ENCODE data around the gene DNAJC6.

DNAJC6 gene

DNA sequence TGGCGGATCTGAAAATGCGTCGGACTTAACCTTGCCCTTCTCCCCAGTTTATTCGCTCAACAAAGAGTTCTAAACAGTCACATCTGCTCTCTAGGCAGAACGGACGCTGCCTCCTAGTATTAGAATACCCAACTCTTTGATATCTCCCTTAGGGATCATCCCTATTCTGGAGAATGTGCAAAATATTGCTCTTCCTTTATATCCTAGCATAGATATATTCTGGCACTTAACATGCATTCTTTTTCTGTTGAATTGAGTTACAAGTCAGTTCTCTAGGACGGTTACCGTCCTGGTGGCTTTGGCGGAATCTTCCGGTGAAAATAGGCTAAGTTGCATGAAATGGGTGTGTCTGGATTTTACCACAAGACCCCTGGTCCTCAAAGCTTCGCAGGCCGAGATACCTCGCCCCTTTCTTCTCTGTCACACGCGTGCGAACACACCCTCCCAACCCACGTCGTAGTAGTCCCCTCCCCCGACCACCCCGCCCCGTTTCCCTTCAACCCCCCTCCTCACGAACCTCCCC is 501 bp upstream of the DNAJC6 start:
- Histone ChIP-seq H3K9ac (ENCODE audit: low read length) (no peak overlapping the region), H3K4me1 (ENCODE audit: control insufficient read depth, insufficient read depth, low read length) (no peaks in the 10 kb centered on the region), H3K9me3 (ENCODE audit: control insufficient read depth, low read length) (no peaks in the 10 kb centered on the region), H3K36me3 (ENCODE audit: control insufficient read depth, insufficient read depth, low read length) (no peaks in the 10 kb centered on the region), H3K4me3 (ENCODE audit: low read length) (no peak overlapping the region), H3K27me3 (ENCODE audit: control insufficient read depth, insufficient read depth, low read length) (no peaks in the 10 kb centered on the region)

DNA sequence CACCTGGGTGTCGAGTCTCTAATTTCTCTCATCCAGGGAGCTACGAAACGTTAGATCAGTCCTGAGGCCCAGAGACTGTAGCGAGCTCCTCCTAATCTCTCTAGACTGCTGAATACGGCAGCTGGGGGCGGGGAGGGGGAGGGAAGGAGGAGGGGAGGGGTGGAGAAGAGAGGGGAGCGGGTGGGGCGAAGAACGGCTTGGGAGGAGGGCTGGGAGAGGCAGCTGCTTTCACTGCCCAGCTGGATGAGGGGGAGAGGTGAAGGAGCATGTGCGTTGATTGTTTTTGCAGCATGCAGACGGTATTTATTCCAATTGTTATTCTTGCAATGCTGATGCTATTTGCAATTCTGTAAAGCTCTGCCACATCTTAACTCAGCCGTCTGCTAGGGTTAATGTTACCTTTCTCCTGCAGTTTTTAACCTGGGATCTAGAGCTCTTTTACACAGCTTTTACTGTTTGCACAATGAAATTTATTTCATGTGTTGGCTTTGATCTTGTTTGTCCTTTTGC is 790 bp downstream of the DNAJC6 start:
- Histone ChIP-seq H3K4me3 (ENCODE audit: low read length) (no peak overlapping the region), H3K9me3 (ENCODE audit: control insufficient read depth, low read length) (no peaks in the 10 kb centered on the region), H3K36me3 (ENCODE audit: control insufficient read depth, insufficient read depth, low read length) (no peaks in the 10 kb centered on the region), H3K9ac (ENCODE audit: low read length) (peak overlapping the region; percentile 15), H3K27me3 (ENCODE audit: control insufficient read depth, insufficient read depth, low read length) (no peaks in the 10 kb centered on the region), H3K4me1 (ENCODE audit: control insufficient read depth, insufficient read depth, low read length) (no peaks in the 10 kb centered on the region)

DNA sequence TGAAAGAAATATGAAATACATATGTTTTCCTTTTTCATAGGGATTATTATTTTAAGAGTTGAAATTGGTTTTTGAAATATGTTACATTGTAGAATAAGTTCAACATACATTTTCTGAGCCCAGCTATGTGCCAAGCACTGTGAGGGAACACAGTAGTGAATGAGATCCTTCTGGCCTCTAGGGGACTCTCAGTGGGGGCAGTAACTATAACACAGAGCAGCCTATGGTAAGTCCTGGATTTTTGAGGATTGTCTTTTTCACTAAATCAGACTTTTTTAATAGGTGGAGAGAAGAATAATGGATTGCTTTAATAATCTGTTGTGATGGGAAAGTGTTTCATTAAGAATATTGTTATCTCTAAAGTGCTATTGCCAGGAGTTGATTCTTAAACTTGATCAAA is 2.4 kb downstream of the DNAJC6 start:
- no peak overlapping the region for H3K4me3 ChIP-seq (ENCODE audit: low read length)
- no peaks in the 10 kb centered on the region for H3K27me3 ChIP-seq (ENCODE audit: control insufficient read depth, insufficient read depth, low read length)
- no peaks in the 10 kb centered on the region for H3K9me3 ChIP-seq (ENCODE audit: control insufficient read depth, low read length)
- no peaks in the 10 kb centered on the region for H3K36me3 ChIP-seq (ENCODE audit: control insufficient read depth, insufficient read depth, low read length)
- H3K4me1 ChIP-seq (ENCODE audit: control insufficient read depth, insufficient read depth, low read length), result no peaks in the 10 kb centered on the region
- no peak overlapping the region for H3K9ac ChIP-seq (ENCODE audit: low read length)

DNA sequence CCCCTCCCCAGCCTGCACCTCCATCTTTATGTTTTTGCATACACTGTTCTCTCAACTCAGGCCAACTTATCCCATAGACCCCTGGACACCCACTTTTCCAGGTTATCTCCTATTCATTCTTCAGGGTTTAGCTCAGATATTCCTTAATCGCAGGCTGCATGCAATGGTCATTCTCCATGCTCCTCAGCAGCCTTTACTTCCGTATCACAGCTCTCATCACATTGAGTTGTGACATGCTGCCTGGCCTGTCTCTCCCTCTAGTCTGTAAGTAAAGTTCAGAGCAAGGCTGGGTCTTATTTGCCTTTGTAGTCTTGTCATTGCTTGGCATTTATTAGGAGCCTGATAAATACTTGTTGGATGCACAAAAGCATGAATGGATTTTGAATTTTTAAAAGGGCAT is 6.9 kb downstream of the DNAJC6 start:
- H3K27me3 ChIP-seq (ENCODE audit: control insufficient read depth, insufficient read depth, low read length), result no peaks in the 10 kb centered on the region
- H3K9me3 ChIP-seq (ENCODE audit: control insufficient read depth, low read length), result no peaks in the 10 kb centered on the region
- H3K4me1 ChIP-seq (ENCODE audit: control insufficient read depth, insufficient read depth, low read length), result no peaks in the 10 kb centered on the region
- no peak overlapping the region for H3K4me3 ChIP-seq (ENCODE audit: low read length)
- no peaks in the 10 kb centered on the region for H3K36me3 ChIP-seq (ENCODE audit: control insufficient read depth, insufficient read depth, low read length)
- H3K9ac ChIP-seq (ENCODE audit: low read length), result no peak overlapping the region

DNA sequence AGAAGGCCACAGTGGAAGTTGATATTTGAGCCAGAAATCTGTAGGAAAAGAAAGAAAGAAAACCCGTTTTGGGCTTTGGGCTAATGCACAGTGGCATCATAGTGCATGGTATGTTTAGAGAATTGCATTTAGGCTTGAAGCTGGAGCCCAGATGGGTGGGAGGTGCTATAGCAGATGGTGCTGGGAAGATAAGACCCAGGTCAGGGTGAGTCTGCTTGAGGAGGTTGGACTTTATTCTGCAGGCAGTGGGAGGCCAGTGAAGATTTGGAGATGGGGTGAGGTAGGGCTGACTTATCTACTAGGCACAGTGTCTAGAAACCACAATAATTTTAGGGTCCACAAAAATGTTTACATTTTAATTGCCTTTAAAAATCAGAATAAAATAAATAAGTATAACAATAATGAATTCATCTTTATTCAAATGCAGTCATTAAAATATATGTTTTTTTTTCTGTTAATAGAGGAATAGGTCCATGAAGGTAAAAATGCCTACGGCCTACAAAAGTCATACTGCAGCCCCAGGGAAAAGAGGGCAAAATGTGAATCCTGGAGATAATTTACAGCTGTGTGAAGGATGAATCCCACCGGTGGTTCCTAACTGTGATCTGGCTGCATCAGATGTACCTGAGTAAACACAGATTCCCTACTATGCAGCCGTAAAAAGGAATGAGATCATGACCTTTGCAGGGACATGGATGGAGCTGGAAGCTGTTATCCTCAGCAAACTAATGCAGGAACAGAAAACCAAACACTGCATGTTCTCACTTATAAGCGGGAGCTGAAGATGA is 8.7 kb downstream of the DNAJC6 start:
- Histone ChIP-seq H3K9ac (ENCODE audit: low read length) (no peak overlapping the region), H3K4me1 (ENCODE audit: control insufficient read depth, insufficient read depth, low read length) (no peaks in the 10 kb centered on the region), H3K27me3 (ENCODE audit: control insufficient read depth, insufficient read depth, low read length) (no peaks in the 10 kb centered on the region), H3K9me3 (ENCODE audit: control insufficient read depth, low read length) (no peaks in the 10 kb centered on the region), H3K4me3 (ENCODE audit: low read length) (no peak overlapping the region), H3K36me3 (ENCODE audit: control insufficient read depth, insufficient read depth, low read length) (no peaks in the 10 kb centered on the region)

DNA sequence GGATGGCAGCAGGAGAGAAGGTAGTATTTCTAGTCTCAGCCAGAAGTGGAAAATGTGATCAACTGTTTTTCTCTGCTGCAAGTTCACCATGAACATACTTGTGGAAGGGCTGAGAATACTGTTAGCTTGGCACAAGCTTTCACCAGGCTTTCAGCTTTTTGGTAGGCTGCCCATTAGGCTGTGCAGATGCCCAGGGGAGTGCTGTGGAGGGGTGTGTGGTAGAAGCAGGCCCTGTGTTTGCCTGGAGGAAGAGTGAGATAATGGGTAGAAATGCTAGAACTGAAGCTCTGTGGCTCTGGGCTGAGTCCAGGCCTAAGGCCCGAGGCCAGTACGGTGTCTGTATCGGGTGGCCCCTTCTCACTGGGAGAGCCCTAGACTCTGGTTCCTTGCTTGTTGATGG is 9.8 kb downstream of the DNAJC6 start:
- no peaks in the 10 kb centered on the region for H3K4me1 ChIP-seq (ENCODE audit: control insufficient read depth, insufficient read depth, low read length)
- no peak overlapping the region for H3K9ac ChIP-seq (ENCODE audit: low read length)
- H3K27me3 ChIP-seq (ENCODE audit: control insufficient read depth, insufficient read depth, low read length), result no peaks in the 10 kb centered on the region
- H3K36me3 ChIP-seq (ENCODE audit: control insufficient read depth, insufficient read depth, low read length), result no peaks in the 10 kb centered on the region
- H3K4me3 ChIP-seq (ENCODE audit: low read length), result no peak overlapping the region
- H3K9me3 ChIP-seq (ENCODE audit: control insufficient read depth, low read length), result no peaks in the 10 kb centered on the region

DNA sequence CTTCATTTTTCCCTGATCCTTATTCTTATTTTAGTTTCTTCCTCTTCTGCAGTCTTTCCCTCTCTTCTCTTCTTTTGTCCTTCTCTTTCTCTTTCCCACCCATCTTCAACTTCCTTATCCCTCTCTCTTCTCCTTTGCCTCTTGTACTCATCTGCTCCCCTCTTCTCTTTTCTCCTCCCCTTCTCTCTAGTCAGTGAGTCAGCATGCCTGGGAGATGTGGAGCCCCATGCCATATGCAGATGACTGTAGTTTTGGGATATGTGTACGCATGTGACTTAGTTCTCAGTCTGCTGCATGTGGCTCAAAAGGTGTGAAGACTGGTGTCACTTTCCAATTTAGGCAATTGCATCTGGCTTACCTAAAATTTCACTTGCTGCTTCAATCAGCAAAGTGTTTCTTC is 10.4 kb downstream of the DNAJC6 start:
- H3K4me3 ChIP-seq (ENCODE audit: low read length), result no peak overlapping the region
- H3K36me3 ChIP-seq (ENCODE audit: control insufficient read depth, insufficient read depth, low read length), result no peaks in the 10 kb centered on the region
- no peak overlapping the region for H3K9ac ChIP-seq (ENCODE audit: low read length)
- no peaks in the 10 kb centered on the region for H3K9me3 ChIP-seq (ENCODE audit: control insufficient read depth, low read length)
- no peaks in the 10 kb centered on the region for H3K4me1 ChIP-seq (ENCODE audit: control insufficient read depth, insufficient read depth, low read length)
- H3K27me3 ChIP-seq (ENCODE audit: control insufficient read depth, insufficient read depth, low read length), result no peaks in the 10 kb centered on the region

DNA sequence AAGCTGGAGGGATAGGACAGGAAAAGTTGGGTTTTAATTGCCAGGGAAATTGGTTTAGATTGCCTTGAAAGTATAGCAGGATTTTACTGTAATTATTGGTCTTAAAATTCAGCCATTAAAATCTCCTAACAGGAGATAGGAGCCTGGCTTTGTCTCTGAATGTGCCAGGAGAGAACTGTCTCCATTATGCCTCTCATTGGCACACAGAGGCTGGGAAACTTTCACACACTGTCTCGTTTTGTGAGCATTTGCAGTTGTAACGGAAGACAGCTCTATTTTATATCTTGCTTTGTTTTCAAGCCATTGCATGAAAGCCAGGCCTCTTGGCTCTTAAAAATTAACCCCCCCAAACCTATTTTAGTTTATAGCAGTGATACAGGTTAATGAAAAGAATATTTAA is 12.5 kb downstream of the DNAJC6 start:
- H3K36me3 ChIP-seq (ENCODE audit: control insufficient read depth, insufficient read depth, low read length), result no peaks in the 10 kb centered on the region
- H3K4me1 ChIP-seq (ENCODE audit: control insufficient read depth, insufficient read depth, low read length), result no peaks in the 10 kb centered on the region
- no peak overlapping the region for H3K9ac ChIP-seq (ENCODE audit: low read length)
- no peaks in the 10 kb centered on the region for H3K27me3 ChIP-seq (ENCODE audit: control insufficient read depth, insufficient read depth, low read length)
- H3K9me3 ChIP-seq (ENCODE audit: control insufficient read depth, low read length), result no peaks in the 10 kb centered on the region
- H3K4me3 ChIP-seq (ENCODE audit: low read length), result no peak overlapping the region

DNA sequence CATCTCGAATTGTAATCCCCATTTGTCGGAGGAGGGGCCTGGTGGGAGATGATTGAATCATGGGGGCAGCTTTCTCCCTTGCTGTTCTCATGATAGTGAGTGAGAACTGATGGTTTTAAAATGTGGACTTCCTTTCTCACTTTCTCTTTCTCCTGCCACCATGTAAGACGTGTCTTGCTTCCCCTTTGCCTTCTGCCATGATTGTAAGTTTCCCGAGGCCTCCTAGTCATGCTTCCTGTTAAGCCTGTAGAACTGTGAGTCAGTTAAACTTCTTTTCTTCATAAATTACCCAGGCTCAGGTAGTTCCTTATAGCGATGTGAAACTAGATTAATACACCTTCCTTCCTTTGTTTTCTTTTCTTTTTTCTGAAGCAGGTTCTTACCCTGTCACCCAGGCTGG is 13.9 kb downstream of the DNAJC6 start:
- H3K4me3 ChIP-seq (ENCODE audit: low read length), result no peak overlapping the region
- H3K4me1 ChIP-seq (ENCODE audit: control insufficient read depth, insufficient read depth, low read length), result no peaks in the 10 kb centered on the region
- H3K27me3 ChIP-seq (ENCODE audit: control insufficient read depth, insufficient read depth, low read length), result no peaks in the 10 kb centered on the region
- H3K9me3 ChIP-seq (ENCODE audit: control insufficient read depth, low read length), result no peaks in the 10 kb centered on the region
- no peak overlapping the region for H3K9ac ChIP-seq (ENCODE audit: low read length)
- no peaks in the 10 kb centered on the region for H3K36me3 ChIP-seq (ENCODE audit: control insufficient read depth, insufficient read depth, low read length)

DNA sequence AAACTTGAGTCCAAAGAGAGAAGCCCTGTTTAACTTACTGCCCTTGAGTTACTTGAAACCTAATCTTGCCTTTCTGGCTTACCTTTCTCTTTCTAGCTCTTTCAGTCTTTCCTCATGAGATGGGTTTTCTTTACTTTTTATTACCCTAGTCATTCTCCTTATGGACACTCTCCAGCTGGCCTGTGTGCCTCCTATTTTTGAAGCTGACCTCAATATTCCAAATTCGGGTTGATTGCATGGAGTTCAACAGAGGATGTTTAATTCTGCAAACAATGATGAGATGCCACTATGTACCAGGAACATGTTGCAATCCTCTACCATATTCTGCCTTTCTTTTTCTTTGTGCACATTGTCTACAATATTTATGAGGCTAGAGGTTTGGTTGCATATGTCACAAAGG is 20.7 kb downstream of the DNAJC6 start:
- H3K4me1 ChIP-seq (ENCODE audit: control insufficient read depth, insufficient read depth, low read length), result no peaks in the 10 kb centered on the region
- no peaks in the 10 kb centered on the region for H3K27me3 ChIP-seq (ENCODE audit: control insufficient read depth, insufficient read depth, low read length)
- H3K4me3 ChIP-seq (ENCODE audit: low read length), result no peak overlapping the region
- no peaks in the 10 kb centered on the region for H3K36me3 ChIP-seq (ENCODE audit: control insufficient read depth, insufficient read depth, low read length)
- no peaks in the 10 kb centered on the region for H3K9me3 ChIP-seq (ENCODE audit: control insufficient read depth, low read length)
- H3K9ac ChIP-seq (ENCODE audit: low read length), result no peak overlapping the region

DNA sequence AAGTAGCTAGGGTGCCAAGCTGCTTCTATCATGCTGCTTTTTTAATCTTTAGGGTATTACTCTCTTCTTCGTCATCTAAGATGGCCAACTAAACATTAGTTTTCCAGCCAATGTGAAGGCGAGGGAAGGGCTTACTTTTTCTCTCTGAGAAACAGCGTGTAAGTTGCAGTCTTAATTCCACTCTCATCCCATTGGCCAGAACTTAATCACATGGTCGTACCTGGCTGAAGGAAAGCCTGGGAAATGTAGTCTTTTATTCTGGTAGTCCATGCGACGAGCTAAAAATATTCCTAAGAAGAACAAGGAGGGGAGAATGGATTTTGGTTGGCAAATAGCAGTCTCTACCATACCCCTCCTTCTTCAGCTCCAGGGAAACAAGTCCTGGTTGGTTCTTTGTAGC is 21.5 kb downstream of the DNAJC6 start:
- no peak overlapping the region for H3K9ac ChIP-seq (ENCODE audit: low read length)
- H3K27me3 ChIP-seq (ENCODE audit: control insufficient read depth, insufficient read depth, low read length), result no peaks in the 10 kb centered on the region
- H3K36me3 ChIP-seq (ENCODE audit: control insufficient read depth, insufficient read depth, low read length), result no peaks in the 10 kb centered on the region
- no peak overlapping the region for H3K4me3 ChIP-seq (ENCODE audit: low read length)
- H3K4me1 ChIP-seq (ENCODE audit: control insufficient read depth, insufficient read depth, low read length), result no peaks in the 10 kb centered on the region
- no peaks in the 10 kb centered on the region for H3K9me3 ChIP-seq (ENCODE audit: control insufficient read depth, low read length)

DNA sequence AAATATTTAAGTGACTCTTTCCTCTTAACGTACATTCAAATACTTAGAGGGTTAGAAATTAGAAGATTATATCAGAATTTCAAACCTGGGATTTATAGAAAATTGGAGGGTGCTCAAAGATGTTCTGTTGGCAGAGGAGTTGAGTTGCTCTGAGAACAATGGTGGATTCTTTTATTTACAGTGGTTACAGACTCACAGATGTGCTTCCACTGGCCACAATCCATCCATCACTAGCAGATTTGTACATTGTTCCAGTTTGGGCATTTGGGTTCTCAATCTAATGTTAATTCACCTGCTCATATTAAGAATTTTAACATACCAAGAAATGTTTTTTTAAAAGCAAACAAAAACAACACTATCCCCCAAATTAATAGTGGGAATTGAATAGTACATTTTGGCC is 23.5 kb downstream of the DNAJC6 start:
- no peak overlapping the region for H3K4me3 ChIP-seq (ENCODE audit: low read length)
- H3K4me1 ChIP-seq (ENCODE audit: control insufficient read depth, insufficient read depth, low read length), result no peaks in the 10 kb centered on the region
- H3K27me3 ChIP-seq (ENCODE audit: control insufficient read depth, insufficient read depth, low read length), result no peaks in the 10 kb centered on the region
- H3K36me3 ChIP-seq (ENCODE audit: control insufficient read depth, insufficient read depth, low read length), result no peaks in the 10 kb centered on the region
- no peak overlapping the region for H3K9ac ChIP-seq (ENCODE audit: low read length)
- no peaks in the 10 kb centered on the region for H3K9me3 ChIP-seq (ENCODE audit: control insufficient read depth, low read length)
